IMR-90 (cell line): Measurements from ENCODE around the gene SLC29A1. TPM values are rescaled to one million over a fixed set of nuclear protein-coding genes. Genes with fewer than 3 reads are reported as not detected.

Experiments used
- ATAC-seq: fragments of 200-7000 bp; cut with Tn5 transposase; 2 replicates; pipeline ENCODE4 v1.9.1; 2020; ENCODE audit warnings: low read depth, mild to moderate bottlenecking, moderate library complexity
- BruUV-seq: library from RNA; stranded (reverse); fragments of 400-500 nt; replicated peaks from 2 replicates; lab custom pipeline; 2021; lab: Mats Ljungman, UMichigan
- CTCF ChIA-PET: fragments of 300-600 bp; formaldehyde crosslinking; extraction: SDS; loops from one replicate; lab custom pipeline; 2021; ENCODE audit warnings: antibody characterized with exemption; lab: Yijun Ruan, JAX
- POLR2A ChIA-PET: fragments of 300-600 bp; sonication (Branson Sonifier 250); formaldehyde crosslinking; loops from one replicate; lab custom pipeline; 2022; ENCODE audit warnings: antibody characterized with exemption; ENCODE audit not compliant: unreplicated experiment; lab: Charles Lee
- DNase-seq: peaks from one replicate; pipeline ENCODE4 v3.0.0; 2013
- H2AFZ ChIP-seq: replicated peaks from 2 replicates; pipeline ENCODE3; 2013; ENCODE audit warnings: low read length, mild to moderate bottlenecking; ENCODE audit not compliant: poor library complexity
- H2AK5ac ChIP-seq: 2 replicates; pipeline ENCODE4 v1.6.1; 2013; ENCODE audit warnings: low read depth, low read length, inconsistent platforms
- H2AK9ac ChIP-seq: replicated peaks from 2 replicates; pipeline ENCODE3; 2013; ENCODE audit warnings: mild to moderate bottlenecking, low read depth, low read length, moderate library complexity; ENCODE audit not compliant: poor library complexity
- H2BK120ac ChIP-seq: 2 replicates; pipeline ENCODE4 v1.6.1; 2013; ENCODE audit warnings: low read depth, low read length, inconsistent platforms
- H2BK15ac ChIP-seq: 3 replicates; pipeline ENCODE4 v1.6.1; 2013; ENCODE audit warnings: low read depth, low read length, inconsistent platforms
- H2BK20ac ChIP-seq: 2 replicates; pipeline ENCODE4 v1.6.1; 2013; ENCODE audit warnings: low read depth, mild to moderate bottlenecking, inconsistent platforms, low read length, moderate library complexity
- H2BK5ac ChIP-seq: 2 replicates; pipeline ENCODE4 v1.6.1; 2013; ENCODE audit warnings: mild to moderate bottlenecking, low read depth, low read length, inconsistent platforms; ENCODE audit not compliant: poor library complexity, severe bottlenecking
- H3K14ac ChIP-seq: replicated peaks from 2 replicates; pipeline ENCODE4 v1.6.1; 2013; ENCODE audit warnings: low read depth, low read length, inconsistent platforms
- H3K18ac ChIP-seq: 2 replicates; pipeline ENCODE4 v1.6.1; 2013; ENCODE audit warnings: low read depth, low read length, control low read depth
- H3K23ac ChIP-seq: 2 replicates; pipeline ENCODE4 v1.6.1; 2013; ENCODE audit warnings: low read depth, low read length, inconsistent platforms
- H3K27ac ChIP-seq: 2 replicates; pipeline ENCODE4 v1.5.1; 2013; ENCODE audit warnings: mild to moderate bottlenecking, control low read depth, low read length; ENCODE audit not compliant: insufficient read depth
- H3K27me3 ChIP-seq: 2 replicates; pipeline ENCODE4 v1.6.1; 2013; ENCODE audit warnings: low read length; ENCODE audit not compliant: control insufficient read depth, insufficient read depth
- H3K36me3 ChIP-seq: 2 replicates; pipeline ENCODE4 v1.6.1; 2013; ENCODE audit warnings: low read length, mixed read lengths; ENCODE audit not compliant: control insufficient read depth, insufficient read depth
- H3K4ac ChIP-seq: 2 replicates; pipeline ENCODE4 v1.6.1; 2013; ENCODE audit warnings: low read depth, low read length, inconsistent platforms
- H3K4me1 ChIP-seq: 2 replicates; pipeline ENCODE4 v1.6.1; 2013; ENCODE audit warnings: low read length, mixed read lengths; ENCODE audit not compliant: control insufficient read depth, insufficient read depth
- H3K4me2 ChIP-seq: 2 replicates; pipeline ENCODE4 v1.6.1; 2013; ENCODE audit warnings: low read depth, mild to moderate bottlenecking, control low read depth, low read length, moderate library complexity
- H3K4me3 ChIP-seq: 2 replicates; pipeline ENCODE4 v1.5.1; 2013; ENCODE audit warnings: low read depth, mild to moderate bottlenecking, control low read depth, low read length, moderate library complexity; ENCODE audit not compliant: insufficient read depth
- H3K56ac ChIP-seq: 2 replicates; pipeline ENCODE4 v1.6.1; 2013; ENCODE audit warnings: low read length, inconsistent platforms; ENCODE audit not compliant: insufficient read depth; ENCODE audit errors: extremely low read depth
- H3K79me1 ChIP-seq, 2 experiments: 2 replicates each; pipeline ENCODE4 v1.6.1; 2013; ENCODE audit warnings: low read length in 2 of 2, inconsistent platforms in 1 of 2, low read depth in 1 of 2
- H3K9ac ChIP-seq: 2 replicates; pipeline ENCODE4 v1.6.1; 2013; ENCODE audit warnings: low read depth, low read length, control low read depth
- H3K9me1 ChIP-seq: 2 replicates; pipeline ENCODE4 v1.6.1; 2013; ENCODE audit warnings: low read length, inconsistent platforms; ENCODE audit not compliant: insufficient read depth
- H3K9me3 ChIP-seq: 2 replicates; pipeline ENCODE4 v1.6.1; 2013; ENCODE audit warnings: low read length; ENCODE audit not compliant: control insufficient read depth, insufficient read depth
- H4K20me1 ChIP-seq: 2 replicates; pipeline ENCODE4 v1.6.1; 2013; ENCODE audit warnings: low read length, inconsistent platforms; ENCODE audit not compliant: insufficient read depth
- H4K5ac ChIP-seq: 2 replicates; pipeline ENCODE4 v1.6.1; 2013; ENCODE audit warnings: mild to moderate bottlenecking, low read depth, low read length, control low read depth
- H4K8ac ChIP-seq, 2 experiments: 2 replicates each; pipeline ENCODE4 v1.6.1; 2013; ENCODE audit warnings: low read depth in 2 of 2, low read length in 2 of 2, control low read depth in 1 of 2, inconsistent platforms in 1 of 2
- H4K91ac ChIP-seq: 2 replicates; pipeline ENCODE4 v1.6.1; 2013; ENCODE audit warnings: low read depth, low read length, inconsistent platforms; ENCODE audit not compliant: insufficient read depth
- BHLHE40 ChIP-seq: fragments of 150-350 bp; IDR thresholded peaks from 2 replicates; pipeline ENCODE4 v1.6.1; 2016; ENCODE audit warnings: mild to moderate bottlenecking, low read depth, low read length
- FOS ChIP-seq: fragments of 150-350 bp; IDR thresholded peaks from 2 replicates; pipeline ENCODE4 v1.6.1; 2016; ENCODE audit warnings: low read depth, low read length
- WGBS, 2 experiments: methylation state at CpG; one replicate each; pipeline versions ENCODE4 v1.1.5 to v1.1.7; 2013; ENCODE audit warnings: missing lambda C conversion rate in 2 of 2; ENCODE audit not compliant: insufficient read length in 1 of 2; ENCODE audit errors: extremely low coverage in 2 of 2; 5-methylcytosine and 5-hydroxymethylcytosine counted together
- dilution Hi-C: fragments of 300-500 bp; cut with HindIII; formaldehyde crosslinking; loops from one replicate; pipeline ENCODE4 v1.14.3; 2018; ENCODE audit warnings: low sequenced_read_pairs; ENCODE audit not compliant: unreplicated experiment
- in situ Hi-C: fragments of 300-500 bp; cut with MboI; formaldehyde crosslinking; loops from 3 replicates; pipeline ENCODE4 v1.14.3; 2019; ENCODE audit warnings: low sequenced_read_pairs, inconsistent platforms, mixed read lengths
- intact Hi-C: fragments of 100-400 bp; cut with micrococcal nuclease; formaldehyde crosslinking; loops from 2 replicates; pipeline ENCODE4 v1.10.0; 2022
- polyA plus RNA-seq, 3 experiments: library from polyadenylated mRNA; depleted of rRNA; stranded (reverse); fragments of >200 nt; gene quantifications; 2 replicates each; pipeline ENCODE4 v1.2.3, GENCODE V29; 2012; ENCODE audit warnings: low replicate concordance in 1 of 3
- total RNA-seq: library from RNA; depleted of rRNA; stranded (reverse); fragments of >200 nt; gene quantifications from 2 replicates; pipeline ENCODE4 v1.2.3, GENCODE V29; 2012

Gene SLC29A1
- total and polyA plus RNA-seq, 2 of the 4 experiments (the other 2 are of a cell fraction), result 4.1 to 22.1 TPM

DNA sequence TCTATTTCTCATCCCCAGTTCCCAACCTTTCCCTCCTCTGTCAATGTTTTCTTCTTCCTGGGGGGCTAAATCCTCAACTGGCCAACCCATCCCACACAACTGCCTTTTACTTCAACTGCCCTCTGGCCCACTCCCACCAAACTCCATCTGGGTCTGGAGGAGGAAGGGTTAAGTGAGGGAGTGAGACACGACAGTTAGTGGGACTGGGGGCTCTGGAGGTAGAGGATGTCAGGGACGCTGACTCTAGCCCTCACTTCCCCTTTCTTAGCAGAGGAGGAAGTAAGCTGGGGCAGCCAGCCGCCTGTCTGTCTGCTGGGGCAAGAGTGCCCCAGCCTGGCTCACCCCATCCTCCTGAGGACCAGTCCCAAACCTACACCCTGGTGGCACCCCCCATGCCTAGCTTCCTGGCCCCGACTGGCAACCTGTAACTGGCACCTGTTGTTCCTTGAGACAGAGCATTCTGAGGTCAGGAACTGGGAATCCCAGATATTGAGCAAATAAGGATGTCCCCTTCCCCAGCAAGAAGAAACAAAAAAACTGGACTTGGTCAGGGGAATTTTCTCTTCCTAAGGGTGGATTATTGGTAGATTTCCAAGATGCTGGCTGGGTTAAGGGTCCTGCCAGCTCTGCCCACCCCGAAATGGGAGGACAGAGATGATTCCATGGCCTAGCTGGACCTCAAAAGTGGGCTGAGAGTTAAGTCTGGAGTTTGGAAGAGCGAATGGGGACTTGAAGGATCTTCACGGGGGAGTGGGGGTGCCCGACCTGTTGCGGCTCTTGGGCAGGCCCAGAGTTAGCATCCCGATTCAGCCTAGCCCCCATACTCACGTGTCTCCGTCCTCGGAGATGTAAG is 41.0 kb downstream of the SLC29A1 start:
- H2BK20ac ChIP-seq, result no peak overlapping the region; the same call in 1 of the 2 replicates
- H4K20me1 ChIP-seq, result peaks cover 9% of the 10 kb centered on the region
- H2AK5ac ChIP-seq, result peak overlapping the region; percentile 84
- peak overlapping the region; percentile 88; the same call in 1 of the 2 replicates for H3K23ac ChIP-seq
- no peak for TF ChIP-seq FOS
- peak; percentile 57 for TF ChIP-seq BHLHE40
- H4K91ac ChIP-seq, result peak overlapping the region; percentile 56; the same call in 1 of the 2 replicates
- DNase-seq (peak; percentile 31), ATAC-seq (no peak)
- ChIA-PET CTCF (interaction anchor here (0.7 to 1.6 kb wide), 2 partner anchors 49 to 101 kb away, joined by 3 to 4 read pairs; partner anchors contain the start of gene AARS2), POLR2A (no interaction called here)
- peaks cover 24 to 37% of the 10 kb centered on the region in 2 experiments for H3K79me1 ChIP-seq
- dilution Hi-C loops, result no loop called here
- peak overlapping the region; percentile 75 for H3K27ac ChIP-seq
- H3K4me3 ChIP-seq, result peak overlapping the region; percentile 90
- H3K9ac ChIP-seq, result peak overlapping the region; percentile 82
- H3K27me3 ChIP-seq, result peaks cover 12% of the 10 kb centered on the region
- no peak overlapping the region; the same call in 2 of the 3 replicates for H2BK15ac ChIP-seq
- peak overlapping the region; percentile 99 for H3K4me2 ChIP-seq
- H3K9me3 ChIP-seq, result no peaks in the 10 kb centered on the region
- H3K14ac ChIP-seq, result peak overlapping the region; percentile 96
- no peak overlapping the region; the same call in 1 of the 2 replicates for H2BK120ac ChIP-seq
- H3K56ac ChIP-seq, result peak overlapping the region; percentile 14; the same call in 1 of the 2 replicates
- H2AK9ac ChIP-seq, result peak overlapping the region; percentile 98
- peak overlapping the region; percentile 29 for H2BK5ac ChIP-seq
- H3K4ac ChIP-seq, result peak overlapping the region; percentile 74
- in situ Hi-C loops, result no loop called here
- BruUV-seq, result no TSS peak
- intact Hi-C loops, result no loop called here
- no peak overlapping the region for H4K5ac ChIP-seq
- H3K18ac ChIP-seq, result peak overlapping the region; percentile 9; the same call in 1 of the 2 replicates
- peak overlapping the region; percentile 39 to 55; a peak in 2 of 4 replicates for H4K8ac ChIP-seq
- peak overlapping the region; percentile 91 for H2AFZ ChIP-seq
- H3K36me3 ChIP-seq, result peaks cover 7% of the 10 kb centered on the region
- no CpG with 5 or more reads among the region's 13 CpGs for WGBS, 2 experiments
- H3K4me1 ChIP-seq, result peaks cover 22% of the 10 kb centered on the region
- peaks cover 14% of the 10 kb centered on the region for H3K9me1 ChIP-seq
